Neural progenitor cell (in vitro differentiated cells): ENCODE results near the gene OR2A1. TPM values are rescaled to one million over a fixed set of nuclear protein-coding genes. Genes with fewer than 3 reads are reported as not detected.
"Not testable (repeated sequence)": the region's sequence is repeated elsewhere in the genome, so short reads cannot be mapped to it uniquely, and the experiment has no call there.

Source experiments
- DNase-seq: peaks from one replicate; pipeline ENCODE4 v3.0.0-alpha.2; 2016; ENCODE audit warnings: low spot score
- H2AFZ ChIP-seq: fragments of 200-600 bp; sonication (generic); replicated peaks from 2 replicates; pipeline ENCODE4 v1.6.1; 2016; ENCODE audit warnings: antibody characterized with exemption
- H3F3A ChIP-seq: fragments of 200-600 bp; sonication (generic); 2 replicates; pipeline ENCODE4 v1.6.1; 2016; ENCODE audit warnings: antibody characterized with exemption, low read depth
- H3K27ac ChIP-seq: fragments of 200-600 bp; sonication (generic); 2 replicates; pipeline ENCODE4 v1.5.1; 2016; ENCODE audit warnings: mild to moderate bottlenecking
- H3K27me3 ChIP-seq: fragments of 200-600 bp; sonication (generic); 2 replicates; pipeline ENCODE4 v1.6.1; 2016; ENCODE audit warnings: mild to moderate bottlenecking, moderate library complexity
- H3K36me3 ChIP-seq: fragments of 200-600 bp; sonication (generic); 2 replicates; pipeline ENCODE4 v1.5.1; 2016
- H3K4me1 ChIP-seq: fragments of 200-600 bp; sonication (generic); 2 replicates; pipeline ENCODE4 v1.6.1; 2016; ENCODE audit warnings: mixed run types
- H3K4me2 ChIP-seq: fragments of 200-600 bp; sonication (generic); 2 replicates; pipeline ENCODE4 v1.6.1; 2016
- H3K4me3 ChIP-seq: fragments of 200-600 bp; sonication (generic); 2 replicates; pipeline ENCODE4 v1.5.1; 2016
- H3K79me2 ChIP-seq: fragments of 200-600 bp; sonication (generic); 2 replicates; pipeline ENCODE4 v1.6.1; 2016; ENCODE audit warnings: low read depth
- H3K9ac ChIP-seq: fragments of 200-600 bp; sonication (generic); 2 replicates; pipeline ENCODE4 v1.6.1; 2016
- H3K9me3 ChIP-seq: fragments of 200-600 bp; sonication (generic); 2 replicates; pipeline ENCODE4 v1.5.1; 2016; ENCODE audit warnings: low read depth
- H4K20me1 ChIP-seq: fragments of 200-600 bp; sonication (generic); 2 replicates; pipeline ENCODE4 v1.6.1; 2016; ENCODE audit warnings: low read depth
- H3K27ac Mint-ChIP-seq: 3 replicates; pipeline ENCODE4 v1.8.0; 2021; ENCODE audit warnings: mixed read lengths
- H3K27me3 Mint-ChIP-seq: 2 replicates; pipeline ENCODE4 v1.8.0; 2022; ENCODE audit warnings: low read depth, mild to moderate bottlenecking, inconsistent platforms, moderate library complexity, mixed read lengths; ENCODE audit not compliant: insufficient read depth
- H3K36me3 Mint-ChIP-seq: 3 replicates; pipeline ENCODE4 v1.8.0; 2021; ENCODE audit warnings: mixed read lengths
- H3K4me1 Mint-ChIP-seq: 3 replicates; pipeline ENCODE4 v1.8.0; 2021; ENCODE audit warnings: mixed read lengths
- H3K4me3 Mint-ChIP-seq: 3 replicates; pipeline ENCODE4 v1.8.0; 2021; ENCODE audit warnings: mild to moderate bottlenecking, moderate library complexity, mixed read lengths
- H3K9me3 Mint-ChIP-seq: 3 replicates; pipeline ENCODE4 v1.8.0; 2020; ENCODE audit warnings: mixed read lengths
- total RNA-seq: library from RNA; depleted of rRNA; stranded (reverse); fragments of >200 nt; gene quantifications from 2 replicates; pipeline ENCODE4 v1.2.3, GENCODE V29; 2015; ENCODE audit warnings: low replicate concordance

The OR2A1 gene
- total RNA-seq, 1 donor from 2014 or later: not detected

DNA sequence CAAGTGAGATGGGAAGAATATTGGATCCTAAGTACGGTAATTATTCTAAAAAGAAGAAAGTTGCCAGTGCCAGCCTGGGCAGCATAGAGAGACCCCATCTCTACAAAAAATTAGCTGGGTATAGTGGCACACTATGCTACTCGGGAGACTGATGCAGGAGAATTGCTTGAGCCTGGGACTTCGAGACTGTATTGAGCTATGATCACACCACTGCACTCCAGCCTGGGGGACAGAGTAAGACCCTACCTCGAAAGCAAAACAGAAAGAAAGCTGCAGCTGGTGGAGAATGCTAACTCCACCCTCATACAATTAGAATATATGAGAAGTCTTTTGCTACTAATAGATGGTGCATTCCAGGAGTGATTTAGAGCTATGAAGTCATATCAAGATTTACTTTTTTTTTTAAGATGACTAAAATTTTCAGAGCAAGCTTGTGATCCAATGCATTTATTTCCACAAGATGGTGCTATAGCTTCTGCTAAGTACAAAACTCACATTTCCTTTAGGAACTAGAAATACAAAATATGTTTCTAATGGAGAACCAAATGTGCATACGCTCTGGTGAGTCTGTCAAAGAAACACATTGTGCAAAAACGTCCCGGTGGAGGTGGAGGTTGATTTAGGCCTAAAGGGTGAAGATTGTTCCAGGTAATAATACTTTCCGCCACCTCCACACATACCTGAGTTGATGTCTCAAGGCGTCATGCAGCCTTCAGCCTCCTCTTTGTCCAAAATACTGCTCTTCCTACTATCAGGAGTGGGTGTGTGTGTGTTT lies 19.2 kb downstream of the OR2A1 start:
- H3K36me3 Mint-ChIP-seq, H3K27ac Mint-ChIP-seq: not testable (repeated sequence)

DNA sequence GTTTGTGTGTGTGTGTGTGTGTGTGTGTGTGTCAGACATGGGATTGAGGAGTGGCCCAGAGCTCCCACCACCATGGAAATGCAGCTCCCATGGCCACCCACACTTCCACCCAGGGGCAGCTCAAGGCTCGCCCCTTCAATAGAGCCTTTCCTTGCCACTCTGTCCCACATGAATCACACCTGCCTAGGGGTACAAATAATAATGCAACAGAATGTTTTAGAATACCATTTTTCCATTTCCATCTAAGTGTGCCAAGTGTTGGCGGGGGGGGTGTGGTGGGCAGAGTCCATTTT lies 19.7 kb downstream of the OR2A1 start:
- not testable (repeated sequence) for H3K9me3 ChIP-seq, H3K4me3 ChIP-seq, H3K9me3 Mint-ChIP-seq, H3K27ac Mint-ChIP-seq, H3K27ac ChIP-seq, H3K79me2 ChIP-seq, H3F3A ChIP-seq, H3K36me3 Mint-ChIP-seq, H3K27me3 Mint-ChIP-seq, H3K9ac ChIP-seq, H3K36me3 ChIP-seq, H2AFZ ChIP-seq, H4K20me1 ChIP-seq, DNase-seq, H3K4me1 ChIP-seq, H3K4me3 Mint-ChIP-seq, H3K4me1 Mint-ChIP-seq, H3K27me3 ChIP-seq, H3K4me2 ChIP-seq

More for the DNA sequence above, 19.2 kb downstream of the OR2A1 start:
- H3K4me1 Mint-ChIP-seq, H3K4me3 ChIP-seq, H3K27me3 Mint-ChIP-seq, H3K4me2 ChIP-seq, H3K9me3 ChIP-seq, H3K79me2 ChIP-seq, H3K27me3 ChIP-seq, H3K9ac ChIP-seq, H4K20me1 ChIP-seq, H3K27ac ChIP-seq, H3K4me1 ChIP-seq, H3F3A ChIP-seq, H3K9me3 Mint-ChIP-seq, H3K4me3 Mint-ChIP-seq, DNase-seq, H3K36me3 ChIP-seq, H2AFZ ChIP-seq: not testable (repeated sequence)

DNA sequence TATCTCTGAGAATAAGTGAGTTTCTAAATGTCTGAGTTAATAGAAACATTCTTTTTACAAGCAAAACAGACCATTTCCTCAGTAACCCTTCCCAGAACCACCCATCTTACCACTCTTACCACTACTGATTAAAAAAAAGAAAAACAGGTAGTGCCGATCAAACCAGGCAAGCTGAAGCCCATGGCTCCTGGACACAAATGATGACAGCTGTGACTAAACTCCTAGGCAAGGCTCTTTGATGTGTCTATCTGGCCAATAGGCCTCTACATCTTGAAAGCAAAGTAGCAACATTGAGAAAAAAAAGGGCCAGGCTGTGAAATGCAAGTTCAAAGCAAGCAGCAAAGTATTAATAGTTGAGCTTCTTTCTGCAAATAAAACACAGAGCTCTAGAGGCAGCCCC lies 36.4 kb downstream of the OR2A1 start:
- H3K9ac ChIP-seq, H3K4me2 ChIP-seq, H3K79me2 ChIP-seq, H3K27ac Mint-ChIP-seq, H3K9me3 Mint-ChIP-seq, H3K4me1 ChIP-seq, H3K36me3 Mint-ChIP-seq, H3K4me3 ChIP-seq, H3K36me3 ChIP-seq, H4K20me1 ChIP-seq, H3K9me3 ChIP-seq, H3F3A ChIP-seq, H3K4me3 Mint-ChIP-seq, H3K27me3 ChIP-seq, H3K27ac ChIP-seq, DNase-seq, H3K4me1 Mint-ChIP-seq, H2AFZ ChIP-seq, H3K27me3 Mint-ChIP-seq: not testable (repeated sequence)

DNA sequence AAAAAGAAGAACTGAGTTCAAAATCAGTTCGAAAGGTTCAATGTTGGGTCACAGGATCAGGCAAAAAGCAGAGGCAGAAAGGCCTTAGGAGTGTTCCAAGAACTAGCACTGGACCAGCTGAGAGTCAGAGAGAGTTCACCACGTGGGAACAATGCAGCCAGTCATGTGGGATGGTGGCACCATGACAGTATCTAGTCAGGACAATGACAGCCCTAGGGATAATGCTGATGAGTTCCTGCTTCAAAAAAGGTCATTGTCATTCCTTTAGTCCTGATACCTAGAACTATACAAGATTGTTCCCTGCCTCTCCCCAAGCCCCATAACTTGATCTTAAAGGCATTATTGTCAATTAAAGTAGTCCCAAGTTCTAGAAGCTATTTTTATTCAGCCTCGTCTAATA lies 39.4 kb downstream of the OR2A1 start:
- not testable (repeated sequence) for H2AFZ ChIP-seq, H3F3A ChIP-seq, H3K4me3 ChIP-seq, H3K27me3 ChIP-seq, H3K4me2 ChIP-seq, H3K4me3 Mint-ChIP-seq, H3K9me3 ChIP-seq, DNase-seq, H3K27ac Mint-ChIP-seq, H3K79me2 ChIP-seq, H4K20me1 ChIP-seq, H3K4me1 Mint-ChIP-seq, H3K9ac ChIP-seq, H3K4me1 ChIP-seq, H3K27ac ChIP-seq, H3K27me3 Mint-ChIP-seq, H3K36me3 Mint-ChIP-seq, H3K9me3 Mint-ChIP-seq, H3K36me3 ChIP-seq

GRCh38 chr7:144355176-144355822 lies 43.1 kb downstream of the OR2A1 start, which contains the start of gene ARHGEF5:
TSS of gene ARHGEF5 (plus strand) at chr7:144355402. CDS start at chr7:144362670, 7,268 bp downstream.
- not testable (repeated sequence) for DNase-seq, H3K4me1 Mint-ChIP-seq, H4K20me1 ChIP-seq, H3K79me2 ChIP-seq, H3K9ac ChIP-seq, H3K4me1 ChIP-seq, H3K27me3 Mint-ChIP-seq, H2AFZ ChIP-seq, H3K9me3 ChIP-seq, H3K27ac ChIP-seq, H3K9me3 Mint-ChIP-seq, H3K27me3 ChIP-seq, H3K4me3 ChIP-seq, H3K27ac Mint-ChIP-seq, H3K4me2 ChIP-seq, H3K36me3 ChIP-seq, H3F3A ChIP-seq, H3K36me3 Mint-ChIP-seq
- peak within 1 kb of the TSS; percentile 77 for H3K4me3 Mint-ChIP-seq

- H2AFZ ChIP-seq, H3K27ac Mint-ChIP-seq: not testable (repeated sequence)
These were observed 44.0 kb downstream of the OR2A1 start for GRCh38 chr7:144356185-144356584.

DNA sequence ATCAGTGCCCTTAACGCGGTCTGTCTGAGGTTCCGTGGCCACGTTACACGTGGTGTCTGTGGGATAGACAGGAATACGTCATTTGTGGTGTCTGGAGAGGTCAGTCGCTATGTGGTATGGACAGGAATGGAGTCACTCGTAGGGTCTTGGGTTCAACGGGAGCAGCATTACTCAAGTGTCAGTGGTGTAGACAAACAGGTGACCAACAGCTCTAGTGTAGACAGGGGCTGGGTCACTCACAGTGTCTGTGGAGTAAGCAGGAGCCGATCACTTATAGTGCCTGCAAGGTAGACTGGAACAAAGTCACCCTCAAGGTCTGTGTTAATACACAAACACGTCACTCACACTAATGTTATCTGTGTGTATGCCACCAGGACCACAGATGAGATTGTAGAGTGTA lies 44.6 kb downstream of the OR2A1 start:
- H3K4me1 Mint-ChIP-seq, H3K4me2 ChIP-seq, H3K4me3 ChIP-seq, H3K9me3 ChIP-seq, H2AFZ ChIP-seq, H3K4me1 ChIP-seq, H3K4me3 Mint-ChIP-seq, H3K9ac ChIP-seq, H3K27me3 ChIP-seq, DNase-seq, H3K79me2 ChIP-seq, H3F3A ChIP-seq, H3K9me3 Mint-ChIP-seq, H3K27me3 Mint-ChIP-seq, H3K36me3 ChIP-seq, H3K27ac Mint-ChIP-seq, H3K27ac ChIP-seq, H3K36me3 Mint-ChIP-seq, H4K20me1 ChIP-seq: not testable (repeated sequence)

More at GRCh38 chr7:144356185-144356584, 44.0 kb downstream of the OR2A1 start:
- H3K27ac ChIP-seq, H3K27me3 Mint-ChIP-seq, H3K79me2 ChIP-seq, H4K20me1 ChIP-seq, H3K4me1 ChIP-seq, H3K4me3 Mint-ChIP-seq, H3K4me1 Mint-ChIP-seq, H3K4me3 ChIP-seq, H3K9me3 ChIP-seq, H3K27me3 ChIP-seq, H3K9me3 Mint-ChIP-seq, DNase-seq, H3K9ac ChIP-seq, H3K4me2 ChIP-seq, H3K36me3 Mint-ChIP-seq, H3K36me3 ChIP-seq, H3F3A ChIP-seq: not testable (repeated sequence)

- H2AFZ ChIP-seq, H3K4me1 ChIP-seq, H3K9me3 Mint-ChIP-seq, H3K4me1 Mint-ChIP-seq, DNase-seq, H4K20me1 ChIP-seq, H3K79me2 ChIP-seq, H3K27ac ChIP-seq, H3K27me3 ChIP-seq, H3K9ac ChIP-seq, H3K27ac Mint-ChIP-seq, H3K36me3 Mint-ChIP-seq, H3K4me3 ChIP-seq, H3K9me3 ChIP-seq, H3K27me3 Mint-ChIP-seq, H3F3A ChIP-seq, H3K4me2 ChIP-seq, H3K4me3 Mint-ChIP-seq, H3K36me3 ChIP-seq: not testable (repeated sequence)
These were observed 49.8 kb downstream of the OR2A1 start for GRCh38 chr7:144362061-144362460.
